ENCODE data around the gene DDX59.

DNA sequence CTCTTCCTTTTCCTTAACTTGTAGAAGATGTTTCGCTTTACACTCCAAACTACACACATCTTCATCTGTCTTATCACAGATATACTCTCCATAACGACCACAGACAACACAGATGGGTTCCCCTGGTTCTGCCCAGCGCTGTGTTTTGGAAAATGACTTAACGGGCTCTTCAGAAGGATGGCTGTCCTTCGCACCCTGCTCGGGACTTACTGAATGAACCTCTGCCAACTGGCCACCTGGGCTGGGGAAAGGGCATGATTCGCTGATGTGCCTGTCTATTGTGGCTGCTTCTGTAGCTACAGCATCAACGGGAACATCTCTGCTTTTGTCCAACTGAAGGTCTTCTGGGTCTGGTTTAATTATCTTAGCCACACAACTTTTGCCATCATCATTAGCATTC is 3.4 kb downstream of the DDX59 start:
- TF ChIP-seq, protein P1, sequence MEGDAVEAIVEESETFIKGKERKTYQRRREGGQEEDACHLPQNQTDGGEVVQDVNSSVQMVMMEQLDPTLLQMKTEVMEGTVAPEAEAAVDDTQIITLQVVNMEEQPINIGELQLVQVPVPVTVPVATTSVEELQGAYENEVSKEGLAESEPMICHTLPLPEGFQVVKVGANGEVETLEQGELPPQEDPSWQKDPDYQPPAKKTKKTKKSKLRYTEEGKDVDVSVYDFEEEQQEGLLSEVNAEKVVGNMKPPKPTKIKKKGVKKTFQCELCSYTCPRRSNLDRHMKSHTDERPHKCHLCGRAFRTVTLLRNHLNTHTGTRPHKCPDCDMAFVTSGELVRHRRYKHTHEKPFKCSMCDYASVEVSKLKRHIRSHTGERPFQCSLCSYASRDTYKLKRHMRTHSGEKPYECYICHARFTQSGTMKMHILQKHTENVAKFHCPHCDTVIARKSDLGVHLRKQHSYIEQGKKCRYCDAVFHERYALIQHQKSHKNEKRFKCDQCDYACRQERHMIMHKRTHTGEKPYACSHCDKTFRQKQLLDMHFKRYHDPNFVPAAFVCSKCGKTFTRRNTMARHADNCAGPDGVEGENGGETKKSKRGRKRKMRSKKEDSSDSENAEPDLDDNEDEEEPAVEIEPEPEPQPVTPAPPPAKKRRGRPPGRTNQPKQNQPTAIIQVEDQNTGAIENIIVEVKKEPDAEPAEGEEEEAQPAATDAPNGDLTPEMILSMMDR (IDR thresholded peaks at IDR 0.05 in 4 of 5, conservative IDR thresholded peaks at IDR 0.05 in 1 of 5): no peak
- TF ChIP-seq POLR2A (IDR thresholded peaks at IDR 0.05): no peak

Measured in gastrocnemius medialis (tissue), 4 donors.